DOHH2 (cell line): ENCODE measurements around the gene LRMDA.

ENCODE experiments used
- CTCF ChIP-seq: fragments of 200-600 bp; sonication (generic); IDR thresholded peaks from one replicate; pipeline ENCODE4 v1.5.1; 2014; ENCODE audit warnings: antibody characterized with exemption, mild to moderate bottlenecking, low read depth, low read length; ENCODE audit not compliant: poor library complexity, severe bottlenecking
- EZH2phosphoT487 ChIP-seq: fragments of 200-600 bp; sonication (generic); IDR thresholded peaks from 2 replicates; pipeline ENCODE4 v1.6.1; 2017; ENCODE audit warnings: borderline replicate concordance, mild to moderate bottlenecking, antibody characterized with exemption, low read length, moderate library complexity, mixed read lengths

- TF ChIP-seq CTCF (no peak), EZH2phosphoT487 (no peak)
Observed at GRCh38 chr10:76408646-76409045, 977.2 kb downstream of the LRMDA start.
